Adipocyte (in vitro differentiated cells): Measurements from ENCODE around the gene DPP6.

Experiments used
- DNase-seq: peaks from one replicate; pipeline ENCODE4 v3.0.0-alpha.2; 2015; ENCODE audit warnings: low read depth
- H3K27me3 ChIP-seq: replicated peaks from 2 replicates; pipeline ENCODE4 v1.7.0; 2013; ENCODE audit warnings: mild to moderate bottlenecking, low read length, moderate library complexity; ENCODE audit not compliant: control insufficient read depth, insufficient read depth
- H3K36me3 ChIP-seq: 2 replicates; pipeline ENCODE4 v1.7.0; 2013; ENCODE audit warnings: low read length, mild to moderate bottlenecking, moderate library complexity; ENCODE audit not compliant: control insufficient read depth, insufficient read depth, severe bottlenecking
- H3K4me1 ChIP-seq: 2 replicates; pipeline ENCODE4 v1.7.0; 2013; ENCODE audit warnings: mild to moderate bottlenecking, low read length, moderate library complexity; ENCODE audit not compliant: control insufficient read depth, insufficient read depth
- H3K4me3 ChIP-seq: 2 replicates; pipeline ENCODE4 v1.7.0; 2013; ENCODE audit warnings: mild to moderate bottlenecking, low read length, moderate library complexity
- H3K9ac ChIP-seq: 2 replicates; pipeline ENCODE4 v1.7.0; 2013; ENCODE audit warnings: mild to moderate bottlenecking, low read length, moderate library complexity
- H3K9me3 ChIP-seq: 2 replicates; pipeline ENCODE4 v1.7.0; 2013; ENCODE audit warnings: mild to moderate bottlenecking, low read length, moderate library complexity; ENCODE audit not compliant: control insufficient read depth

DPP6 gene

DNA sequence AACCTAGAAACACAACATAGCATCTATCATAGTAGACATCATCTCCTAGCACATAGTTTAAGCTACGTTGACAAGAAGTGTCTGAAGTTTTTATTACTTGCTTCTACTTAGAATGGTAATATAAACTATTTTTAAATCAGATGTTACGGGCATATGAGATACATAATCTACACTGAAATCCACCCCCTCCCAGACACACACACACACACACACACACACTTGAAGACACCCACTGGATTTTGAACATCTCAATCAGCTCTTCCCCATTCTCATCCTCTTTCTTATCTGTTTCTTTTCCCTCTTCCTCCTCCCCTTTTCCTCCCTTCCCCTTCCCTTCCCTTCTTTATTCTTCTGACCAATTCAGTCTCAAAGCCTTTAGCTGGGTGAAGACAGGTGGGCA is 774.8 kb downstream of the DPP6 start:
- Histone ChIP-seq H3K4me3 (no peak overlapping the region), H3K27me3 (no peaks in the 10 kb centered on the region), H3K9me3 (no peaks in the 10 kb centered on the region), H3K9ac (no peak overlapping the region), H3K4me1 (no peaks in the 10 kb centered on the region), H3K36me3 (no peaks in the 10 kb centered on the region)
- DNase-seq, result no peak

DNA sequence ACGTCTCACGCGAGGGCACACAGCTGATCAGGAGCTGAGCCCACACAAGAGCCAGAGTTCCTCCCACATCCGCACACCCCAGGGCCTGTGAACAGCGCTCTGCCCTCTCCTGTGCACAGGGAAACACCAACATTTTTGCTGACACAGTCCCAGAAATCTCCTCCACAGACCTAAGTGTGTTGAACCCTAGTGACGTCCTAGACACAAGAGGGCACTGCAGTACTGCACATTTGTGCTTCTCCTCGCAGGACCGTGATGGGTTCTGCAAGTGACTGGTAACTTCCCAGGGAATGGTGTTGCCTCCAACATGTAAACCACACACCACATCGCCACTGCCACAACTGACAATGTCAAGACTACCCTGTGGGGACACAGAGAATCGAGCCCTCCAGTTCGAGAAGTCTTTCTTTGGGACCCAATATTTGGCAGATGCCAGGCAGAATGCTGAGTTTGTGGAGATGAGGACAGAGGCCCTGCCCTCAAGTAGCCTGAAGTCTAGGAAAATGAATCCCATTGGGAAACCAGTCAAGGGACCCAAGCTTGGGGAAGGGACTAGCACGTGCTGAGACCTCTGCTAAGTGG is 780.5 kb downstream of the DPP6 start:
- no peaks in the 10 kb centered on the region for H3K4me1 ChIP-seq
- no peak overlapping the region for H3K4me3 ChIP-seq
- no peak for DNase-seq
- H3K9me3 ChIP-seq, result no peaks in the 10 kb centered on the region
- no peak overlapping the region for H3K9ac ChIP-seq
- no peaks in the 10 kb centered on the region for H3K27me3 ChIP-seq
- no peaks in the 10 kb centered on the region for H3K36me3 ChIP-seq

DNA sequence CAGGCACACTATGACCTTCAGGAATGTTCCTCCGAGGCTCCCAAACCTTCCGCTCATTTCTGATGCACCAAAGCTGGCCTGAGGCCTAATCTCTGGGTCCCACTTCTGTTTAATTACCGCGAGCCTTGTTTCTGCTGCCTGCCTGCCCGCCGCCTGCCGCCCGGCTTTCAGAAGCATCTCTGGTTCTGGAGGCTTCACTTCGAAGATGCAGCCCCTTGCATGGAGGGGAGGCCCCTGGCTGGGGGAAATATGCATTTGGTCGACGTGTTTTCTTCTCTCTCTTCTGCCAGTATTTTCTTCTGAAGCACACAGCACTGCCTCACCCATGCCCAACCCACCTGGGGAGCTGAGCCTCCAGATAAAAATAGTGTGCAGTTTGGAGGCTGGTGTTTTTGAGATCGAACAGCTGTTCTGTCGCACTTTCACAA is 783.8 kb downstream of the DPP6 start:
- Histone ChIP-seq H3K4me3 (no peak overlapping the region), H3K9ac (no peak overlapping the region), H3K9me3 (no peaks in the 10 kb centered on the region), H3K36me3 (no peaks in the 10 kb centered on the region), H3K27me3 (no peaks in the 10 kb centered on the region), H3K4me1 (no peaks in the 10 kb centered on the region)
- DNase-seq, result no peak

DNA sequence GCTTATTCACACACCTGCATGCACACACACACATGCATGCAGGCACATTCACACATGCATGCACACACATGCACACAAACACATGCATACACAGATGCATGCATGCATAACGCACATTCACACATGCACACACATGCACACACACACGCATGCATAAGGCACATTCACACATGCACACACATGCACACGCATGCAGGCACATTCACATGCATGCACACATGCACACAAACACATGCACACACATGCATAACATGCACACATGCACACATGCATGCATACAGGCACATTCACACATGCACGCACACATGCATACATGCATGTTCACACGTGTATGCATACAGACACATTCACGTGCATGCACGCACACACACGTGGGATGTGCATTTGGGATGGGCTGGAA is 784.9 kb downstream of the DPP6 start:
- no peak overlapping the region for H3K9ac ChIP-seq
- no peak overlapping the region for H3K4me3 ChIP-seq
- no peaks in the 10 kb centered on the region for H3K9me3 ChIP-seq
- H3K4me1 ChIP-seq, result no peaks in the 10 kb centered on the region
- no peak for DNase-seq
- H3K36me3 ChIP-seq, result no peaks in the 10 kb centered on the region
- H3K27me3 ChIP-seq, result no peaks in the 10 kb centered on the region

DNA sequence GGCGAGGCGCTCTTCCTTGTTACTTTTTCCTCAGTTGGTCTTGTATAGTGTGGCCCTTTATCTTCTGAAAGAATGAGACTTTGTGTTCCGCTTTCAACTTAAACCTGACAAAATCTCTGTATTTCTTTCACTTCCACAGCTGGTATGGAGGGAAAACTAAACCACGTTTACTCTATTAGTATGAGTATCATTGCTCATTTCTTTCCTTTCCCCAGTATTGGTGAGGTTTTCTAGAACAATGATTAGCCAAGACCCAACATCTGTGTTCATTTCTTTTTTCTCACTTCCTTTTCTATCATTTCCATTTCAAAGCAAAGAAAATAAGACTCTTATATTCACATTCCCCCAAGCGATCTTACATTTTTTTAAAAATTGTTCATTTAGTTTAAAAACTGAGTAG is 785.4 kb downstream of the DPP6 start:
- H3K9me3 ChIP-seq, result no peaks in the 10 kb centered on the region

DNA sequence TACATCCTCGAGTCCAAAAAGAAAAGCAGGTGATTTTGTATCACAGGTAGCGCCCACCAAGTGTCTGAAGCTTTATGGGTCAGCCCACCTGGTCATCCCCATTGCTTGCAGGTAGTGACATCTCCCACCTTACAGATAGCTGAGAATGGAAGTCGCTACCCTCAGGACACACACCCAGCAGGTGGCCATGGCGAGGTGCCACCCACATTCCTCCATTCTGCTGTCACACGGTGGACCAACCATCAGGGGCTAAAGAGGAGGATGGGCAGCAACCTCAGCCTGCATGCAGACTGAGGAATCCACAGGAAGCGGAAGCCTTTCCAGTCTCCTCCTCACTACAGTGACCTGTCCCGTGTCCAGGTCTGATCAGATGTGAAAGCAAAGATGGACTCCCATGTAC is 787.9 kb downstream of the DPP6 start:
- H3K4me1 ChIP-seq, result no peaks in the 10 kb centered on the region
- no peak for DNase-seq
- no peaks in the 10 kb centered on the region for H3K36me3 ChIP-seq
- peaks cover 2% of the 10 kb centered on the region for H3K27me3 ChIP-seq
- H3K9ac ChIP-seq, result no peak overlapping the region
- H3K9me3 ChIP-seq, result no peaks in the 10 kb centered on the region
- H3K4me3 ChIP-seq, result no peak overlapping the region

More for the DNA sequence above, 785.4 kb downstream of the DPP6 start:
- DNase-seq, result no peak
- no peaks in the 10 kb centered on the region for H3K36me3 ChIP-seq
- H3K4me1 ChIP-seq, result no peaks in the 10 kb centered on the region
- no peak overlapping the region for H3K4me3 ChIP-seq
- no peaks in the 10 kb centered on the region for H3K27me3 ChIP-seq
- H3K9ac ChIP-seq, result no peak overlapping the region

DNA sequence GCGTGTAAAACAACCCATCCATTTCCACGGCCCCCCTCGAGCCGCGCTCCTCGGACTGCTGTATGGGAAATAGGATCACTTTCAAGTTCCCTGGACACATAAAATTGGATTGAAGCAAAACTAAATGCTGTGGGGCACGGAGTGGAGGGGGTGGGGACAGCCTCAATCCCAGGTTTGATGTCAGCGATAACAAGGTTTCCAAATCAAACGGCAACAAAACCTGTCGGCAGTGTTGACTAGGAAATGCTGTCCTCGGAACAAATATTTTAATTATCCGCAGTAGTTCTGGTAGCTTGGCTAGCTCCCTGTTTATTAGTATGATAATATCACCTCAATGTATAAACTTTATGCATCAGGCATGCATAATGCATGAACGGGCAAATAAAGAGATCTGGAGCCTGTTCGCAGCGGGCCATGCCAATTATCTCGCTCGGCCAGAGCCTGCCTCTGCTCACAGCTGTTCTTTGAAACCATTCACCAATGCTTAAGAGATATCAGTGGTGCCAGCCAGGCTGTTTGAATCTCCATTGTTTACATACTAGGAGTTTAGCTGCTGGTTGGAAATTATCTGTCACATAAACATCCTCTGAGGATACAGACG is 789.6 kb downstream of the DPP6 start:
- DNase-seq, result no peak
- Histone ChIP-seq H3K4me3 (no peak overlapping the region), H3K9me3 (no peaks in the 10 kb centered on the region), H3K27me3 (peaks cover 2% of the 10 kb centered on the region), H3K9ac (no peak overlapping the region), H3K36me3 (no peaks in the 10 kb centered on the region), H3K4me1 (no peaks in the 10 kb centered on the region)

DNA sequence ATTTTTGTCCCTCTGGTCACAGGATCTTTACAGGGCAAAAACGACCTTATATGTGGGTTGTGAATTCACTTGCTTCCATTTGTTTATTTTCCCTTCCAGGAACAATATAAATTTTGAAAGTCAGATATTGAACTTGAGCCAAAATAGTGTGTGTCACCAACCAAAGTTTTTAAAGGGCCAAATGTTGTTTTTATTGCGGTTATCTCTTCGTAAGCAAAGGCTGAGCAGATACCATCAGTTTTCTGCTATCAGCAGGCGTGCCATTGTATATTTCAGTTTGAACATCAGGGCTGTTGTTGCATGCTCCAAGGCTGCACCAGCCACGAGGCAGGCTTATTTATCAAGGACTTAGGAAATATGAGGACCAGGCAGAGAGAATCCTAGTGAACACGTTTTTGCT is 790.4 kb downstream of the DPP6 start:
- Histone ChIP-seq H3K27me3 (peaks cover 2% of the 10 kb centered on the region), H3K36me3 (no peaks in the 10 kb centered on the region), H3K9me3 (no peaks in the 10 kb centered on the region), H3K4me3 (no peak overlapping the region), H3K9ac (no peak overlapping the region), H3K4me1 (no peaks in the 10 kb centered on the region)
- no peak for DNase-seq

DNA sequence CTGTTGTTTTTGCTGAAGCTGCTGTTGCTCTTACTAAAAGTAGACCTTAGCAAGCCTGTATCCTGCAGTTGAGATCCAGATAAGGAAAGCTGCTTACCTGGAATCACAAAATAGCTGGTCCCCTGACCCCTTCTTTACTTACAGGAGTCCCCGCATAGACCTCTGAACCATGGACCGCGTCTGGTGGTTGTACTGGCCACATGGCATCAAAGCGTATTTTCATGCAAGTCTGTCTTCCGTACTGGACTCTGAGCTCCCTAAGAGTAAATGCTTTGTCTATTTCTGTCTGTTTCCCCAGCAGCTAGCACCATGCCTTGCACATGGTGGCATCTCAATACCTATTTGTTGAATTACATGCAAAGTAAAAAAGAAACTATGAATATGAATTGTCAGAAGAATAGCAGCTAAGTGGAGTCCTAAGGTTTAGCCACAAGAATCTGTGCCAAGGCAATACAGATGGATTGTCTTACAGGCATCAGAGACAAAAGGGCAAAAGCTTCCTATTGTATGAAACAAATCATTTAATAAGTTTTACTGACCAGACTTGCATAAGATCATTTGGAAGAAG is 791.6 kb downstream of the DPP6 start:
- Histone ChIP-seq H3K36me3 (no peaks in the 10 kb centered on the region), H3K4me3 (no peak overlapping the region), H3K27me3 (peaks cover 2% of the 10 kb centered on the region), H3K9ac (no peak overlapping the region), H3K4me1 (no peaks in the 10 kb centered on the region), H3K9me3 (no peaks in the 10 kb centered on the region)
- no peak for DNase-seq

DNA sequence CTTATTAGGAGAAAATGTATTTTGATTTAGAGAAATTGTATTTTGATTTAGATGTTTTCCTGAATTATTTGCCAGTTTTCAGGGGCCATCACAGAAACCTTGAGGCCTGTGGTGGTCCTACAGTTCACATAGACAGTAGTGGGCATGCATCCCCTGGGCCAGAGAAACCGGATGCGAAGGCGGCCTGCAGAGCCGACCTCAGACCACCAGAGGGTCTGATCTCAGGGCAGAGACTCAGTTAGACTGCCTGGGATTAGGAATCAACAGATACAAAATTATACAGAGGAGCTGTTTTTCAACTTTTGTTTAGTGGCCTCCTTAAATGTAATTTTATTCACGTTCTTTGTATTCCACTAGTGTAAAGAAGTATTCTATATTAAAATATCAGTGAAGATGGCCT is 792.3 kb downstream of the DPP6 start:
- no peak overlapping the region for H3K9ac ChIP-seq
- H3K9me3 ChIP-seq, result peaks cover 5% of the 10 kb centered on the region
- H3K27me3 ChIP-seq, result peaks cover 2% of the 10 kb centered on the region
- H3K4me3 ChIP-seq, result no peak overlapping the region
- DNase-seq, result no peak
- no peaks in the 10 kb centered on the region for H3K36me3 ChIP-seq
- no peaks in the 10 kb centered on the region for H3K4me1 ChIP-seq

DNA sequence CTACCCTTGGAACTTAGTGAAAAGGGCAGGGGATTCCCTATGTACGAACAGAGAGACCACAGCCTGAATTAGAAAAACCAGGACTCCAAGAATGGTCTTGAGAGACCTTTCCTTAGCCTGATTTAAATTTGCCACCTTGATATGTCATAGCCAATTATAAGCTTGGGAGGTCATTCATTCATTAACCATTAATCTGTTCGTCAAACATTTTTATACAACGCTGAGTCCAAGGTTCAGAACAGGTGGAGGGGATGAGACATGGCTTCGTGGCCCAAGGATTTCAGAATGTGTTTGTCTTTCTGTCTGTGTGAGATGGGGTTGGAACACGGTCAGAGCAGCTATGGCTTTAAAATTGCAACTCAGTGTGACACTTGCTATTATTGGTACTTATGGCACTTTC is 792.8 kb downstream of the DPP6 start:
- peaks cover 9% of the 10 kb centered on the region for H3K9me3 ChIP-seq
- H3K36me3 ChIP-seq, result no peaks in the 10 kb centered on the region
- no peak overlapping the region for H3K4me3 ChIP-seq
- DNase-seq, result no peak
- H3K27me3 ChIP-seq, result peaks cover 2% of the 10 kb centered on the region
- H3K4me1 ChIP-seq, result no peaks in the 10 kb centered on the region
- no peak overlapping the region for H3K9ac ChIP-seq

DNA sequence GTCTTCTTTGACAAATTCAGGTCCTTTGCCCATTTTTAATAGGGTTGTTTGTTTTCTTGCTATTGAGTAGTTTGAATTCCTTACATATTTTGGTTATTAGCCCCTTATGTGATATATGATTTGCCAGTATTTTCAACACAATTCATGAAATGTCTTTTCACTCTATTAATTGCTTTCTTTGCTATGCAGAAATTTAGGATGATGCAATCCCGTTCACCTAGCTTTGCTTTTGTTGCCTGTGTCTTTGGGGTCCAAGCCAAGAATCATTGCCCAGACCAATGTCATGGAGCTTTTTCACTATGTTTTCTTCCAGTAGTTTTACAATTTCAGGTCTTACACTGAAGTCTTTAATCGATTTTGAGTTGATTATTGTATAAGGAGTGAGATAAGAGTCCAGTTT is 796.3 kb downstream of the DPP6 start:
- Histone ChIP-seq H3K4me3 (no peak overlapping the region), H3K9me3 (peaks cover 9% of the 10 kb centered on the region), H3K9ac (no peak overlapping the region), H3K36me3 (no peaks in the 10 kb centered on the region), H3K27me3 (peaks cover 2% of the 10 kb centered on the region), H3K4me1 (no peaks in the 10 kb centered on the region)
- DNase-seq, result no peak
